GM21723 (cell line): Measurements from ENCODE around the gene CENPU.
"Not testable (repeated sequence)": the region's sequence is repeated elsewhere in the genome, so short reads cannot be mapped to it uniquely, and the experiment has no call there.

Experiments used
- ATAC-seq: cut with Tn5 transposase; IDR thresholded peaks from one replicate; pipeline ENCODE4 v1.9.1; 2021; ENCODE audit warnings: mild to moderate bottlenecking, moderate library complexity; ENCODE audit not compliant: unreplicated experiment

Gene CENPU

DNA sequence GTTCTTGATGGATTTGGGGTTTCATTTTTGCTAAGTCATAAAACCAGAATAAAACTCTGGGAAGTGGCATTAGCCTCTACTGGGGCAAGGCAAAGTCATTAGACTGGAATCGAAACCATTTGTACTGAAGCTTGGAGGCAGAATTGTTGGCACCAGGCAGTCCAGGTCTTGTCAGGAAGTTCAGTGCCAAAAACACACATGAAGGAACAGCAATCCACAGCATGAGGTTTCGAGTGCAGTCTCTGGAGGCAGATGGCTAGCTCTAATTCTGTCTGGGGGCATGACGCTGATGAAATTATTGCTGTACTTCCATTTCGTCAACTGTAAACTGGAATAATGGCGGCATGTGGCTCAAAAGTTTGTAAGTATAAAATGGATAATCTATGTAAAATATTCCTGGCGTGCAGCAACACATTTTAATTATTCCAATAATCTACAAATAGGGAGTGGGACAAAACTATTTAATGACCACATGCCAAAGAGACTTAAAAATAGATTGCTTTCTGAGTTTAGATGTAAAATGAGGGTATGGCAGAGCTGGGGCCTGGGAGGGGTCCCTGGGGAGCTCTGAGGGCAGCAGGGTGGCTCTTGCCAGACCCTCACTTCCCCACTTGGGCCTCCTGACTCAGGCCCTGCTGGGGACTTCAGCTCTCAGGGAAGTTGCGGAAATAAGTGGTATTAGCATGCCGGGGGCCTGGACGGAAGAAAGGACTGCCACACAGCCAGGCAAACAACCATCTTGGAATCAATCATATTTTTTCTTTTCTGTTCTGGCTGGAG is 18.8 kb upstream of the CENPU start:
- ATAC-seq = no peak

DNA sequence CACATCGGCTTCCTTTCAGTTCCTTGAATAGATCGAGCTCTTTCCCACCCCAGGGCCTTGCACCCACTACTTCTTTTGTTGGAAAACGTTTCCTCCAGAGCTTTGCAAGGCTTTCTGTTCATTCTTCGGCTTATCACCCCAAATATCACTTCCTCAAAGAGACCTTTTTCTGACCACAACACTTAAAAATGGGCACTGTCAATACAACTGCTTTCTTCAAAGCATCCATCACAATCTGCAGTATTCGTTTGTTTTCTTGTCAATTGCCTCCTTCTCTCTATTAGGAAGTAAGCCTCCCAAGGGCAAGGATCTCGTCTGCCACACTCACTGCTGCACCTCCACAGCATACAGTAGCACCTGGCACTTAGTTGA is 17.7 kb upstream of the CENPU start:
- ATAC-seq = no peak

- no peak for ATAC-seq
These were observed 17.2 kb upstream of the CENPU start for GRCh38 chr4:184750926-184751584.

GRCh38 chr4:184748251-184748652 is 14.4 kb upstream of the CENPU start:
- ATAC-seq = no peak

GRCh38 chr4:184747034-184747830 is 13.3 kb upstream of the CENPU start:
- ATAC-seq = no peak

- peak; percentile 68 for ATAC-seq
These were observed 12.2 kb upstream of the CENPU start for GRCh38 chr4:184745831-184746795.

DNA sequence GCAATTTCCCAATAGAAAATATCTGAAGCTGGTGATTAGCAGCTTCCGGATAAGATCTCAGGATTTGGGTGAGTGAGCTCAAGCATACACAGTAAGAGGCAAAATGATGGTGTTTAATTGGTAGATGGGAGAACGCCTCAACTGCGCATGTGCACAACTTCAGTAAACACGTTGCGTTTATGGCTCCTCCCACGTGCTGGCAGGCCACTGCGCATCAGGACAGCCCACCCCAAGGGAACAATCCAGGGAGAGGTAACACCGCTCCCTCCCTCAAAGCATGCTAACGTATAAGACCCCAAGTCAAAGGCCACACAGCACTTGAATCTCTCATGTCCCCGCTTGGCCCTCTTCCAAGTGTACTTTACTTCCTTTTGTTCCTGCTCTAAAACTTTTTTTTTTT is 10.3 kb upstream of the CENPU start:
- ATAC-seq = no peak

DNA sequence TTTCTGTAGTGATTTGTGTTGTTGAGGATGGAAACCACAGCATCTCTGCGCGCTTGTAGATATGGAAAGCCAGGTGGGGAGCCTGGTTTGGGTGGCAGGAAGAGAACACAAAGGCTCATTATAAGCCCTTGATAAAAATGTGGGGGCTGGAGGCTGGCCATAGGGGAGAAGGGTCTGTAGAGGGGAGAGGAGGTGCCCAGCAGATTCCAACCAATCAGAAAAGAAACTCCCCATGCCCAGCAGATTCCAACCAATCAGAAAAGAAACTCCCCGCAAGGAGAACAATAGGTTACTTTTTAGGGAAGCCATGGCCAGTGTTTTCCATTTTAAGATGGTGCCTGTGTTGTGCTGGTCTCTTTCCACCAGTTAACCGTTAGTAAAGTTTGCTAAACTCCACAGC is 9.8 kb upstream of the CENPU start:
- no peak for ATAC-seq

GRCh38 chr4:184741651-184742050 is 7.8 kb upstream of the CENPU start:
- not testable (repeated sequence) for ATAC-seq

DNA sequence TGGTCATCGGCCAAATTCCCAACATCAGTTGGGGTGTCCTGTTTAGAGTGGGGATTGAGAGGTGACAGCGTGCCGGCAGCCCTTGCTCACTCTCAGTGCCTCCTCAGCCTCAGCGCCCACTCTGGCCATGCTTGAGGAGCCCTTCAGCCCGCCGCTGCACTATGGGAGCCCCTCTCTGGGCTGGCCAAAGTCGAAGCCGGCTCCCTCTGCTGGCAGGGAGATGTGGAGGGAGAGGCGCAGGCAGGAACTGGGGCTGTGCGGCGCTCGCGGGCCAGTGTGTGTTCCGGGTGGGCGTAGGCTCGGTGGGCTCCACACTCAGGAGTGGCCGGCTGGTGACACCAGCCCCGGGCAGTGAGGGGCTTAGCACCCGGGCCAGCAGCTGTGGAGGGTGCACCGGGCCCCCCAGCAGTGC is 7.1 kb upstream of the CENPU start:
- no peak for ATAC-seq

DNA sequence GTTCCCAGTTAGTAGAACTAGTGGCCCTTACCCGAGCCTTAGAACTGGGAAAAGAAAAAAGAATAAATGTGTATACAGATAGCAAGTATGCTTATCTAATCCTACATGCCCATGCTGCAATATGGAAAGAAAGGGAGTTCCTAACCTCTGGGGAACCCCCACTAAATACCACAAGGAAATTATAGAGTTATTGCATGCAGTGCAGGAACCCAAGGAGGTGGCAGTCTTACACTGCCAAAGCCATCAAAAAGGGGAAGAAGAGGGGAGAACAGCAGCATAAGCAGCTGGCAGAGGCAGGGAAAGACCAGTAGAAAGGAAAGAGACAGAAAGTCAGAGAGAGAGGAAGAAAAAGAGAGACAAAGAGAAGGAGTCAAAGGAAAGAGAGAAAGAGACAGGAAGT is 5.7 kb upstream of the CENPU start:
- ATAC-seq = not testable (repeated sequence)

DNA sequence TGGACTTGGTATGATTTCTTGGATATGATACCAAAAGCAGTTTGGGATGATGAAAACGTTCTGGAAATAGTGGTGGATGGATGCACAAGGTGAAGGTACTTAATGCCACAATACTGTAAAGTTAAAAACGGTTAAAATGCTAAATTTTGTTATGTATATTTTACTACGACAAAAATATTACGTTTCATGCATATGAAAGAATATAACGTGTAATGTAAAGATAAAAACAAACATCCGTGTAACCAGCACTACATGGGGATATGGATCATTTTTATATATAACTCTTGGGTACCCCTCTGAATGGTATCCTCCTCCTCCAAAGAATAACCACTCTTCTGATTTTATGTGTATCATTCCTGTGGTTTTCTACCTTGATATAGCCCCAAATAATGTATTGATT is 862 bp upstream of the CENPU start:
- no peak for ATAC-seq

DNA sequence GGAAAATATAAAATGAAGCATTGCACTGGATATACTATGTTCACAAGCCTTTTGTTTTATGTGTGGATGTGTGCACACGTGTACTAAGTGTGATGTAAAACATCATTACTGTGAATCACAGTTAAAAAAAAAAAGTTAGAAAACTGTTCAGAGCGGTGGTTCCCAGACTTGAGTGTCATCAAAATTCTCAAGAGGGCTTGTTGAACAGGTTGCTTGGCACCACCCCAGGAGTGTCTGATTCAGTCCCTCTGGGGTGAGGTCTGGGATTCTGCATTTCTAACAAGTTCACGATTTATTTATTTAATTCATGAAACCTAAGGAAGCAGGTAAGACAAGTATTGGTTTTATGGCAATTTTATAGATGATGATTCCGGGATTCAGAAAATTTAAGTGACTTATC is 1.8 kb downstream of the CENPU start:
- ATAC-seq = no peak

DNA sequence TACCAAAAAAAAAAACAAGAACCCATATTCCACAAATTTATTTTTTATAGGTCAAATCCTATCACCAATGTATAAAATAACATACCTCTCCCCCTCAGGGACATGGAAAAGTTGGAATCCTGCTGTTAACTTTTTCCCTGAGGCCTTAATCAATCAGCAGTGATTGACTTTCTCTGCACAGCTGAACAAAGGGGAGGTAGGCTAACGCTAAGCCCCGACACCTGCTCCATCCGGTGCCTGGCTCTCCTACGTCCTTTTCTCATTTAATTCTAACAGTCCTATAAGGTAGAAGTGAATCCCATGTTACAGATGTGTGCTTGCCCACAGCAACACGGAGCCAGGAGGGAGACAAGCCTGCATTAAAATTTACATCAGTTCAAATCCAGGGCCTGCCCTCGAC is 2.8 kb downstream of the CENPU start:
- no peak for ATAC-seq

DNA sequence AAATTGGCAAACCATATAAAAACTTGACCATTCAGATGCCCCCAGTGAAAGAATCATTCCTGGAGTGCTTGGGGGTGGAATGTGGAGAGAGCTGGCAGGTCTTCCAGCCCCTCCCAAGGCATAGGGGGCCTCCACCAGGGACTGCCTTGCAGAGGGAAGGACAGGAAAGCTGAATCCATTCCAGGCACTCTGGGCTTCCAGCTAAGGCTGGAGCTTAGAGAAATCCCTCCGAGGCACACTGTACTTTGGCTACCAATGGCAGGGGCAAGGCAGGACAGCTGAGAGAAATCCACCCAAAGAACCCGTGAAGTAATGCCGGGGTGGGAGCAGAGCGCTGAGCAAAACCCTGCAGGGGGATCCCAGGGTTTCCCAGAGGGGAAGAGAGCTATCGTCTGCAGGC is 4.0 kb downstream of the CENPU start:
- no peak for ATAC-seq

- no peak for ATAC-seq
These were observed 5.0 kb downstream of the CENPU start for GRCh38 chr4:184728858-184729257.

- no peak for ATAC-seq
These were observed 6.5 kb downstream of the CENPU start for GRCh38 chr4:184727430-184727829.

- ATAC-seq = no peak
These were observed 11.1 kb downstream of the CENPU start for GRCh38 chr4:184722798-184723197.

GRCh38 chr4:184721254-184721653 is 12.6 kb downstream of the CENPU start:
- ATAC-seq = no peak

- no peak for ATAC-seq
These were observed 14.5 kb downstream of the CENPU start for GRCh38 chr4:184719407-184719806.

GRCh38 chr4:184715526-184715925 is 18.4 kb downstream of the CENPU start:
- no peak for ATAC-seq
